Suppressor macrophage (primary cell): ENCODE measurements around the gene ZBED1.

Experiments
- DNase-seq, 4 experiments: peaks; one replicate each; pipeline ENCODE4 v3.0.0-alpha.2; 2020 to 2022

The ZBED1 gene

GRCh38 chrX:2452799-2453198 lies 48.0 kb downstream of the ZBED1 start:
- DNase-seq = no peak

DNA sequence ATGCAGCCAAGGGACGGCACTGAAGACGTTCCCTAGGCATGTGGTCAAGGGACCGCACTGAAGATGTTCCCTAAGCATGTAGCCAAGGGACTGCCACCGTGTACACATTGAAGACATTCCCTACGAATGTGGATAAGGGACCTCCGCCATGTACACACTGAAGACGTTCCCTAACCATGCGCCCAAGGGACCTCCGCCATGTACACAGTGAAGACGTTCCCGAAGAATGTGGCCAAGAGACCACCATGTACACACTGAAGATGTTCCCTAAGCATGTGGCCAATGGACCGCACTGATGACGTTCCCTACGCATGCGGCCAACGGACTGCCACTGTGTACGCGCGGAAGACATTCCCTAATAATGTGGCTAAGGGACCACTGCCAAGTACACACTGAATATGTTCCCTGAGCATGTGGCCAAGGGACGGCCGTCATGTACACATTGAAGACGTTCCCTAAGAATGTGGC lies 48.4 kb downstream of the ZBED1 start:
- DNase-seq = no peak

GRCh38 chrX:2451501-2452316 lies 49.1 kb downstream of the ZBED1 start:
- DNase-seq = no peak

DNA sequence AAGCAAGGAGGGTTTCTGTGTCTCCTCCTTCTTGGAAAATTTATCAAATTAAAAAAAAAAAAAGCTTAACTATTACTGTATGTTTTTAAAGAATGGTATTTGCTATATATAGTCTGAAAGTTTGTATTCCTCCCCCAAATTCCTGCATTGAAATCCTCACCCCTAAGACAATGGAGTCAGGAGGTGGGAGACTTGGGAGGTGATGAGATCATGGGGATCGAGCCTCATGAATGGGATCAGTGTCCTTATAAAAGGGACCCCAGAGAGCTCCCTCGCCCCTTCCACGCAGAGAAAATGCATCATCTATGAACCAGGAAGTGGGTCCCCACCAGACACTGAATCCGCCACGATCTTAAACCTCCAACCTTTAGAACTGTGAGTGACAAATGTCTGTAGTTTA lies 50.1 kb downstream of the ZBED1 start:
- DNase-seq = no peak

DNA sequence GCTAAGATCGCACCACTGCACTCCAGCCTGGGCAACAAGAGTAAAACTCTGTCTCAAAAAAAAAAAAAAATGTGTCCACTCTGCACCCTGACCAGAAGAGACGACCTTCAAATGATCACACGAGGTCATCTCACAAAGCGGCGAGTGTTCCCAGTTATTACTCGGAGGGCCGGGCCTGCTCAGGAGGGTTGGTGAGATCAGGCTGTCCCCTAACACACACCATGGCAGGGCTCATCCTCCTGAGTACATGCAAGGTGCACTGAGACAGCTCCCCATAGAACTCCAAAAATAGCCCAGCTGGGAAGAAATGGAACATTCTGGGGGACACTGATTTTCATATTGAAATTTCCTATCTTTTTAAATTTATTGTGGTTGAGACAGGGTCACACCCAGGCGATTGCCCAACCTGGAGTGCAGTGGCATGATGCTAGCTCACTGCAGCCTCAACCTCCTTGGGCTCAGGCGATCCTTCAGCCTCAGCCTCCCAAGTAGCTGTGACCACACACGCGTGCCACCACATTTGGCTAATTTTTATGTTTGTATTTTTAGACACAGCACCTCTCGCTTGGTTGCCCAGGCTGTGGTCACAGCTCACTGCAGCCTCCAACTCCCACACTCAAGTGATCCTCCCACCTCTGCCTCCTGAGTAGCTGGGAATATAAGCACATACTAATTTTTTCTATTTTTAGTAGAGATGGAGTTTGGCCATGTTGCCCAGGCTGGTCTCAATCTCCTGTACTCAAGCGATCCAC lies 51.5 kb downstream of the ZBED1 start:
- no peak for DNase-seq

- no peak for DNase-seq
Observed at GRCh38 chrX:2447484-2447883, 53.3 kb downstream of the ZBED1 start.

GRCh38 chrX:2446815-2447214 lies 54.0 kb downstream of the ZBED1 start:
- DNase-seq = no peak

DNA sequence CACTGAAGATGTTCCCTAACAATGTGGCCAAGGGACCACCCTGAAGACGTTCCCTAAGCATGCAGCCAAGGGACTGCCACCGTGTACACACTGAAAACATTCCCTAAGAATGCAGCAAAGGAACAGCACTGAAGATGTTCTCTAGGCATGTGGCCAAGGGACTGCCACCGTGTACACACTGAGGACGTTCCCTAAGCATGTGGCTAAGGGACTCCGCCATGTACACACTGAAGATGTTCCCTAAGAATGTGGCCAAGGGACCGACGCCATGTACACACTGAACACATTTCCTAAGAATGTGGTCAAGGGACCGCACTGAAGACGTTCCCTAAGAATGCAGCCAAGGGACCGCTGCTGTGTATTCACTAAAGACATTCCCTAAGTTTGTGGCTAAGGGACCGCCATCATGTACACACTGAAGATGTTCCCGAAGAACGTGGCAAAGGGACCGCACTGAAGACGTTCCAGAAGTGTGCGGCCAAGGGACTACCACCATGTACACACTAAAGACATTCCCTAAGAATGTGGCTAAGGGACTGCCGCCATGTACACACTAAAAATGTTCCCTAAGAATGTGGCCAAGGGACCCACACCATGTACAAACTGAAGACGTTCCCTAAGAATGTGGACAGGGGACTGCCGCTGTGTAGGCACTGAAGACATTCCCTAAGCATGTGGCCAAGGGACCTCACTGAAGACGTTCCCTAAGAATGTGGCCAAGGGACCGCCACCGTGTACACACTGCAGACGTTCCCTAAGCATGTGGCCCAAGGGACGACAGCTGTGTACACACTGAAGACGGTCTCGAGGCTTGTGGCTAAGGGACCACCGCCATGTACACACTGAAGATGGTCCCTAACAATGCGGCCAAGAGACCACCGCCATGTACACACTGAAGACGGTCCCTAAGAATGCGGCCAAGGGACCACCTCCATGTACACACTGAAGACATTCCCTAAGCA lies 54.8 kb downstream of the ZBED1 start:
- no peak for DNase-seq

DNA sequence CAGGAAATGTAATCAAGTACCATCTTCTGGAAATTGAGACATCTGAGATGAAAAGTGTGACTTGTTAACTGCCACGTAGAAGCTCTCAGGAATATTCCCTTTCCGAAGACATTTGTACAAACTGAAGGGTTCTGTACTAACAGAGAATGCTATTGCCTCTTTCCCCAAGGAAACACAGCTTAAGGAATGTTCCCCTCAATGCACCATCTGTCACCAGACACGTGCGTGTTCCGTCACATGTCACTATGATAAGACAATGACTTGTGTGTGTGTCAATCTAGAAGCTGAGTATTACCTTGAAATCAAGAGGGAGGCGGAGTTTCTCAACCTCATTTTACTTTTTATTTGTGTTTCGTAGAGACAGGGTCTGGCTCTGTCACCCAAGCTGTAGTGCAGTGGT lies 58.1 kb downstream of the ZBED1 start:
- no peak for DNase-seq

DNA sequence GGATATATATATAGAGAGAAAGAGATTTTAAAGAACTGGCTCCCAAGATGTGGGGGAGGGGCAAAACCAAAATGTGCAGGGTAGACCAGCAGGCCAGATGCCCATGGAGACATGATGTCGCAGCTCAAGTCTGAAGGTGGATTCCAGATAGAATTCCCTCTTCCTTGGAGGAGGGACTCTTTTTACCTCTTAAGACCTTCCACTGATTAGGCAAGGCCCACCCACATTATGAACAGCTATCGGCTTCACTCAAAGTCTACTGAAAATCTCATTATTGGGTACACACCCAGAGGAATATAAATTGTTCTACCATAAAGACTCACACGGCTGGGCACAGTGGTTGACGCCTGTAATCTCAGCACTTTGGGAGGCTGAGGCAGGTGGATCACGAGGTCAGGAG lies 59.3 kb downstream of the ZBED1 start:
- no peak for DNase-seq

DNA sequence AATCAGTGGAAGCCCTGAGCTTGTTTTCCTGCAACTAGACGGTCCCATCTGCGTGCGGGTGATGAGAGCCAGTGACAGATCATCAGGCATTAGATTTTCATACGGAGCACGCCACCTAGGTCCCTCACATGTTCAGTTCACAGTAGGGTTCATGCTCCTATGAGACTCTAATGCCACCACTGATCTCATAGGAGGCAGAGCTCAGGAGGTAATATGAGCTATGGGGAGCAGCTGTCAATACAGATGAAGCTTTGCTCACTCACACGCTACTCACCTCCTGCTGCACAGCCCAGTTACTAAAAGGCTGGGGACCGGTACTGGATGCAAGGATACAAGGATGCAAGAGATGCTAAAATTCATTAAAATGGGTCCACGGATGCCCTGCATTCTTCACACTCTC lies 61.2 kb downstream of the ZBED1 start:
- no peak for DNase-seq
